ENCODE data around the gene INAFM2. TPM values are rescaled to one million over a fixed set of nuclear protein-coding genes. Genes with fewer than 3 reads are reported as not detected.

The INAFM2 gene
- total and polyA plus RNA-seq, 7 experiments from 2014 or later: 2.0 to 21.2 (median 8.4) TPM

DNA sequence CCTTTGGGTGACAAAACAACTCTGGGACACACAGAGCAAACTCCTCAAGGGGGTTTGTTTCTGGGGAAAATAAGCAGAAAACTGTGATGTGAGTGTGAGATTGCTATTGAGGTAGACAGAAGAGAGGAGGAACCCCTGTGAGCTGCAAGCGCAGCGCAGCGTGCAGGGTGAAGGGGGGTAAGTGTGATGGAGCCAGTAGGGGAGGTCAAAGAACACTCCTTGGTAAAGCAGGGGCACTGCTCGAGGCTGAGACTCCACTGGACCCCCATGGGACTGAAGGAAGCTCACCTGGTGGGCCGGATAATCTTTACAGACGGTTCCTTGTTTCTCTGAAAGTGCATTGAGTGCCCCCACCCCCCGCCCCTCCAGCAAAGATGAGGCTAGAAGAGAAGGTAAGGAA is 7.5 kb downstream of the INAFM2 start:
- Histone ChIP-seq H3K27me3 (ENCODE audit: control insufficient read depth in 2 of 2, insufficient read depth in 2 of 2, low read length in 2 of 2) (no peaks in the 10 kb centered on the region), H3K36me3 (ENCODE audit: control insufficient read depth in 2 of 3, insufficient read depth in 3 of 3, low read length in 3 of 3) (no peaks in the 10 kb centered on the region), H3K27ac (ENCODE audit: low read depth, low read length) (no peak overlapping the region), H3K9me3 (ENCODE audit: control insufficient read depth in 2 of 3, low read length in 3 of 3) (no peaks in the 10 kb centered on the region), H3K4me3 (ENCODE audit: low read length) (no peak overlapping the region), H3K4me1 (ENCODE audit: control insufficient read depth in 2 of 2, insufficient read depth in 2 of 2, low read length in 2 of 2) (peaks cover 0 to 14% of the 10 kb centered on the region in 2 donors)
- Mint-ChIP-seq H3K9me3 (peaks cover 0 to 1% (median 0%) of the 10 kb centered on the region in 11 donors), H3K27ac (no peak overlapping the region), H3K27me3 (peaks cover 0 to under 1% (median 0%) of the 10 kb centered on the region in 5 donors), H3K4me1 (peaks cover 0 to 39% (median 33%) of the 10 kb centered on the region in 7 donors), H3K36me3 (peaks cover 0 to 8% (median 0%) of the 10 kb centered on the region in 5 donors), H3K4me3 (no peak overlapping the region)
- intact Hi-C loops (cut with micrococcal nuclease): no loop called here
- POLR2A ChIA-PET: interaction anchor here (1.1 to 1.6 kb wide), 2 partner anchors 8 to 22 kb away, joined by 3 to 5 read pairs; partner anchors contain the start of gene INAFM2
- CTCF ChIA-PET: interaction anchor here (0.7 to 14.2 kb wide), 6 partner anchors 11 to 93 kb away, joined by 3 to 366 read pairs (median 6); partner anchors contain the start of genes INAFM2 and PLCB2
- DNase-seq (no peak), ATAC-seq (no peak)

DNA sequence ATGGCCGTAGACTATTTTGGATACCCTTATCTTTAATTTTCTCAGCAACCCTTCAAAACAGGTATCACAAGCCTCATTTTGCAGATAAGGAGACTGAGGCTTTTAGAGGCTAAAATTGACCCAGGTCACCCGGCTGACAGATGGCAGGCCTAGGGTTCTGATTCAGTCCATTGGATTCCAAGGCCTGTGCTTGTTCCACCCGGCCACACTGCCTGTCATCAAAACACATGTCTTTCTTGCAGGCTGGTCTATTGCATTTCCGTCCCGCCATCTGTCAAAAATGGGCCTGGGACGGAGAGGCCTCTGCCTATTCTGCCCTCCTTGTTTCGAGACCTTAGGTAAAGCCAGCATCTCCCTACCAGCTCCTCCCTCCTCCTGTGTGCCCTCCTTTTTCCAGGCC is 8.1 kb downstream of the INAFM2 start:
- ChIA-PET POLR2A (interaction anchor here (1.1 to 1.6 kb wide), 2 partner anchors 9 to 23 kb away, joined by 3 to 5 read pairs; partner anchors contain the start of gene INAFM2), CTCF (interaction anchor here (0.6 to 14.2 kb wide), 4 partner anchors 8 to 95 kb away, joined by 3 to 366 read pairs (median 4); partner anchors contain the start of genes INAFM2 and PLCB2)
- H3K27ac Mint-ChIP-seq: no peak overlapping the region
- Histone ChIP-seq H3K4me3 (ENCODE audit: low read length) (no peak overlapping the region), H3K27ac (ENCODE audit: low read depth, low read length) (no peak overlapping the region), H3K36me3 (ENCODE audit: control insufficient read depth in 2 of 3, insufficient read depth in 3 of 3, low read length in 3 of 3) (no peaks in the 10 kb centered on the region), H3K9me3 (ENCODE audit: control insufficient read depth in 2 of 3, low read length in 3 of 3) (no peaks in the 10 kb centered on the region), H3K4me1 (ENCODE audit: control insufficient read depth in 2 of 2, insufficient read depth in 2 of 2, low read length in 2 of 2) (peaks cover 0 to 14% of the 10 kb centered on the region in 2 donors), H3K27me3 (ENCODE audit: control insufficient read depth in 2 of 2, insufficient read depth in 2 of 2, low read length in 2 of 2) (no peaks in the 10 kb centered on the region)
- DNase-seq (no peak), ATAC-seq (no peak)
- H3K27me3 Mint-ChIP-seq: no peaks in the 10 kb centered on the region
- no peak overlapping the region for H3K4me3 Mint-ChIP-seq
- peaks cover 0 to 37% (median 28%) of the 10 kb centered on the region in 7 donors for H3K4me1 Mint-ChIP-seq
- H3K9me3 Mint-ChIP-seq: peaks cover 0 to 1% (median 0%) of the 10 kb centered on the region in 11 donors
- H3K36me3 Mint-ChIP-seq: peaks cover 0 to 6% (median 0%) of the 10 kb centered on the region in 5 donors
- intact Hi-C loops (cut with micrococcal nuclease): no loop called here

DNA sequence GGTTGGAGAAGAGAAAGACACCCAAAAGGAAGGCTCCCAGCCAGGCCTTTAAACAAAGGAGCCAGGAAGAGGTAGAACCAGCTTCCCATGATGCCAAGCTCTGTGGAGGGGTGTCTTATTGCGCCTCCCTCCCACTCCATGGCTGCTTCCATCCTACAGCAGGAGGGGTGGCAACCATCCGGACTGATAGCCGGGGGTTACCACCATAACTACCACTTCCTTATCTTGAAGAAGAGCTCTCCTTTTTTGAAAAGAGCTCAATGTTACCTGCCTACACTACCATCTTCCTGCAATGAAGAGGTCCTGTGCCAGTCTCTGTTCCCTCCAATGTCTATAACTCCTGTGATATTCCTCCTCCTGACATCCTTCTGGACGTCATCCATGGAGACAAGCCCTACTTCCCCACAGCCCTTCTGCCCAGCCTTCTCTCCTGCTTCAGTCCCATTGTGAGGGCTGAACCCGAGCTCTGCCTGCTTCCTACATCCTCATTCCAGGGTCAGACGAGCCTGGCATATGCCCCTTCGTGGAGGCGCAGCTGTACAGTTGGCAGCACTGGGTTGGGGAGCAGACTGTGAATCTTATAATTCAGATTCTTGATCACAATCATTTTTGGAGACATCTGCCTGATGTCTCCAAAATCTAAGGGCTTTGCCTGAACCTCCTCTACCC is 8.8 kb downstream of the INAFM2 start:
- intact Hi-C loops (cut with micrococcal nuclease): no loop called here
- DNase-seq (no peak), ATAC-seq (no peak)
- no peaks in the 10 kb centered on the region for H3K36me3 ChIP-seq (ENCODE audit: control insufficient read depth in 2 of 3, insufficient read depth in 3 of 3, low read length in 3 of 3)
- no peaks in the 10 kb centered on the region for H3K27me3 Mint-ChIP-seq
- H3K27ac ChIP-seq (ENCODE audit: low read depth, low read length): no peak overlapping the region
- no peaks in the 10 kb centered on the region for H3K27me3 ChIP-seq (ENCODE audit: control insufficient read depth in 2 of 2, insufficient read depth in 2 of 2, low read length in 2 of 2)
- ChIA-PET POLR2A (interaction anchor here (1.1 to 1.6 kb wide), 2 partner anchors 9 to 23 kb away, joined by 3 to 5 read pairs; partner anchors contain the start of gene INAFM2), CTCF (interaction anchor here (0.6 to 14.2 kb wide), 4 partner anchors 8 to 94 kb away, joined by 3 to 366 read pairs (median 4); partner anchors contain the start of genes INAFM2 and PLCB2)
- peaks cover 0 to 1% (median 0%) of the 10 kb centered on the region in 11 donors for H3K9me3 Mint-ChIP-seq
- H3K4me3 Mint-ChIP-seq: no peak overlapping the region
- peaks cover 0 to 36% (median 25%) of the 10 kb centered on the region in 7 donors for H3K4me1 Mint-ChIP-seq
- H3K36me3 Mint-ChIP-seq: peaks cover 0 to 4% (median 0%) of the 10 kb centered on the region in 5 donors
- no peaks in the 10 kb centered on the region for H3K9me3 ChIP-seq (ENCODE audit: control insufficient read depth in 2 of 3, low read length in 3 of 3)
- no peak overlapping the region for H3K4me3 ChIP-seq (ENCODE audit: low read length)
- peaks cover 0 to 14% of the 10 kb centered on the region in 2 donors for H3K4me1 ChIP-seq (ENCODE audit: control insufficient read depth in 2 of 2, insufficient read depth in 2 of 2, low read length in 2 of 2)
- peak overlapping the region in 1 of 9 donors; percentile 26 for H3K27ac Mint-ChIP-seq

- intact Hi-C loops (cut with micrococcal nuclease): no loop called here
- no peaks in the 10 kb centered on the region for H3K27me3 Mint-ChIP-seq
- POLR2A ChIA-PET: interaction anchor here (0.8 to 5.0 kb wide), 7 partner anchors 8 to 55 kb away, joined by 3 to 31 read pairs (median 4); partner anchors contain the start of gene PLCB2
- Histone ChIP-seq H3K27me3 (ENCODE audit: control insufficient read depth in 2 of 2, insufficient read depth in 2 of 2, low read length in 2 of 2) (no peaks in the 10 kb centered on the region), H3K36me3 (ENCODE audit: control insufficient read depth in 2 of 3, insufficient read depth in 3 of 3, low read length in 3 of 3) (no peaks in the 10 kb centered on the region), H3K9me3 (ENCODE audit: control insufficient read depth in 2 of 3, low read length in 3 of 3) (no peaks in the 10 kb centered on the region), H3K27ac (ENCODE audit: low read depth, low read length) (no peak overlapping the region), H3K4me3 (ENCODE audit: low read length) (no peak overlapping the region), H3K4me1 (ENCODE audit: control insufficient read depth in 2 of 2, insufficient read depth in 2 of 2, low read length in 2 of 2) (peaks cover 0 to 16% of the 10 kb centered on the region in 2 donors)
- peaks cover 0 to 1% (median 0%) of the 10 kb centered on the region in 11 donors for H3K9me3 Mint-ChIP-seq
- H3K4me1 Mint-ChIP-seq: peaks cover 0 to 30% (median 23%) of the 10 kb centered on the region in 7 donors
- peak; percentile 69 for ATAC-seq
- peak in 7 of 9 donors; percentile 40 to 60 (median 51) for DNase-seq
- H3K36me3 Mint-ChIP-seq: peaks cover 0 to 3% (median 0%) of the 10 kb centered on the region in 5 donors
- CTCF ChIA-PET: interaction anchor here (0.6 to 14.2 kb wide), 5 partner anchors 8 to 443 kb away, joined by 3 to 366 read pairs (median 6); partner anchors contain the start of genes INAFM2 and PLCB2
- peak overlapping the region; percentile 22 to 94 (median 82) for H3K27ac Mint-ChIP-seq
- H3K4me3 Mint-ChIP-seq: peak overlapping the region; percentile 48 to 81 (median 62)
Measured at GRCh38 chr15:40333922-40334492, 10.5 kb downstream of the INAFM2 start.

DNA sequence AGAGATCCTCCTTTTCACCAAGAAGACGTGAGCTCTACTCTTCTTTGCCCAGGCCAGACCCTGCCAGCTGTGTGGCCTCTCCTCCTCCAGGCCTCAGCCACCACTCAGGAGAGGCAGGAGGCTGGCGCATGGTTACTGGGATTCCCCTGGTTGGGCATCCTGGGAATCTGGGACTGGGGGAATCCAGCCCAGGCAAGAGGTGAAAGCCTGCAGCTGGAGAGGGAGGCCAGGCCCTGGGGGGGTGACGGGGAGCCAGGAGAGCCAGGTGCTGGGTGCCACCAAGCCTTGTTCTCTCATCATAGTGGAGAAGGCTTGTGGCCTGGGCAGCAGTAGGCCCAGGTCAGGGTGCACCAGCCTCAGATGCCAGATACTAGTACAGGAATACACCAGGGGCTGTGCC is 11.0 kb downstream of the INAFM2 start:
- ChIA-PET CTCF (interaction anchor here (0.6 to 14.2 kb wide), 5 partner anchors 9 to 442 kb away, joined by 3 to 366 read pairs (median 6); partner anchors contain the start of genes INAFM2 and PLCB2), POLR2A (interaction anchor here (0.8 to 5.0 kb wide), 7 partner anchors 9 to 55 kb away, joined by 3 to 31 read pairs (median 4); partner anchors contain the start of gene PLCB2)
- Mint-ChIP-seq H3K27ac (peak overlapping the region in 6 of 9 donors; percentile 22 to 86 (median 76)), H3K4me3 (peak overlapping the region in 5 of 10 donors; percentile 48 to 76 (median 64)), H3K9me3 (peaks cover 0 to 1% (median 0%) of the 10 kb centered on the region in 11 donors), H3K36me3 (peaks cover 0 to 3% (median 0%) of the 10 kb centered on the region in 5 donors), H3K4me1 (peaks cover 0 to 30% (median 22%) of the 10 kb centered on the region in 7 donors), H3K27me3 (no peaks in the 10 kb centered on the region)
- Histone ChIP-seq H3K4me1 (ENCODE audit: control insufficient read depth in 2 of 2, insufficient read depth in 2 of 2, low read length in 2 of 2) (peaks cover 0 to 16% of the 10 kb centered on the region in 2 donors), H3K4me3 (ENCODE audit: low read length) (no peak overlapping the region), H3K9me3 (ENCODE audit: control insufficient read depth in 2 of 3, low read length in 3 of 3) (no peaks in the 10 kb centered on the region), H3K27me3 (ENCODE audit: control insufficient read depth in 2 of 2, insufficient read depth in 2 of 2, low read length in 2 of 2) (no peaks in the 10 kb centered on the region), H3K36me3 (ENCODE audit: control insufficient read depth in 2 of 3, insufficient read depth in 3 of 3, low read length in 3 of 3) (no peaks in the 10 kb centered on the region), H3K27ac (ENCODE audit: low read depth, low read length) (no peak overlapping the region)
- DNase-seq (no peak), ATAC-seq (no peak)
- intact Hi-C loops (cut with micrococcal nuclease): no loop called here

All from naive thymus-derived CD4-positive, alpha-beta T cell (primary cell).